Stomach smooth muscle (tissue), 2 donors: ENCODE data around the gene PPP4R1.
"Not testable (repeated sequence)": the region's sequence is repeated elsewhere in the genome, so short reads cannot be mapped to it uniquely, and the experiment has no call there.

ENCODE experiments used
- H3K27ac ChIP-seq: one replicate; pipeline ENCODE4 v1.7.0; 2013; ENCODE audit warnings: mild to moderate bottlenecking, low read length, inconsistent platforms
- H3K27me3 ChIP-seq, 2 donors: one replicate each; pipeline ENCODE4 v1.7.0; 2013; ENCODE audit warnings: low read length in 2 of 2; ENCODE audit not compliant: insufficient read depth in 2 of 2, control insufficient read depth in 1 of 2
- H3K36me3 ChIP-seq, 2 donors: one replicate each; pipeline ENCODE4 v1.7.0; 2013; ENCODE audit warnings: low read length in 2 of 2; ENCODE audit not compliant: control insufficient read depth in 2 of 2, insufficient read depth in 2 of 2
- H3K4me1 ChIP-seq: one replicate; pipeline ENCODE4 v1.7.0; 2013; ENCODE audit warnings: low read length; ENCODE audit not compliant: control insufficient read depth, insufficient read depth
- H3K4me3 ChIP-seq, 2 donors: one replicate each; pipeline ENCODE4 v1.7.0; 2013; ENCODE audit warnings: low read length in 2 of 2
- H3K9ac ChIP-seq, 2 donors: one replicate each; pipeline ENCODE4 v1.7.0; 2013; ENCODE audit warnings: low read length in 2 of 2, mild to moderate bottlenecking in 1 of 2
- H3K9me3 ChIP-seq, 2 donors: one replicate each; pipeline ENCODE4 v1.7.0; 2013; ENCODE audit warnings: low read length in 2 of 2; ENCODE audit not compliant: control insufficient read depth in 2 of 2
- donor health status: healthy.
- donor health status: Pancreatic carcinoma.

PPP4R1 gene

GRCh38 chr18:9647496-9648323 lies 33.4 kb upstream of the PPP4R1 start:
- H3K27me3 ChIP-seq = no peaks in the 10 kb centered on the region
- H3K27ac ChIP-seq = no peak overlapping the region
- H3K9me3 ChIP-seq = no peaks in the 10 kb centered on the region
- no peaks in the 10 kb centered on the region for H3K36me3 ChIP-seq
- no peak overlapping the region for H3K4me3 ChIP-seq
- H3K9ac ChIP-seq = no peak overlapping the region
- H3K4me1 ChIP-seq = no peaks in the 10 kb centered on the region

DNA sequence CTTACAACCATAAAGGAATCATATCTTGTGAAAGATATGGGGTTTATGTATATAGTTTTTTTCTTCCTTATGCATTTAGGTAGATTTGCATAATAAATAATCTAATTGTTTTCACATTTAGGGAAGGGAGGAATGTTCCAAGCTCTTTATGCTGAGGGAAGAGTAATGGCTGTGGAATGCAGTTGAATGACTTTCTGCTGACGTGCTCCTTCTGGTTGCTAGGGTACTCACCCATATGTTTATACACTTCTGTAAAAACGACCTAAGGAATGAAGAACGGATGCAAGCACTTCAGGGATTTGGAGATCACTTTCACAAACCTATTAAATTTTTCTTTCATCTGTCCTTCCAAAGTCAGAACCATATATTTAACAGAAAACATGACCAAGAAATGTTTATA lies 29.2 kb upstream of the PPP4R1 start:
- Histone ChIP-seq H3K27me3 (no peaks in the 10 kb centered on the region), H3K36me3 (no peaks in the 10 kb centered on the region), H3K27ac (no peak overlapping the region), H3K9me3 (no peaks in the 10 kb centered on the region), H3K4me1 (no peaks in the 10 kb centered on the region), H3K4me3 (no peak overlapping the region), H3K9ac (no peak overlapping the region)

DNA sequence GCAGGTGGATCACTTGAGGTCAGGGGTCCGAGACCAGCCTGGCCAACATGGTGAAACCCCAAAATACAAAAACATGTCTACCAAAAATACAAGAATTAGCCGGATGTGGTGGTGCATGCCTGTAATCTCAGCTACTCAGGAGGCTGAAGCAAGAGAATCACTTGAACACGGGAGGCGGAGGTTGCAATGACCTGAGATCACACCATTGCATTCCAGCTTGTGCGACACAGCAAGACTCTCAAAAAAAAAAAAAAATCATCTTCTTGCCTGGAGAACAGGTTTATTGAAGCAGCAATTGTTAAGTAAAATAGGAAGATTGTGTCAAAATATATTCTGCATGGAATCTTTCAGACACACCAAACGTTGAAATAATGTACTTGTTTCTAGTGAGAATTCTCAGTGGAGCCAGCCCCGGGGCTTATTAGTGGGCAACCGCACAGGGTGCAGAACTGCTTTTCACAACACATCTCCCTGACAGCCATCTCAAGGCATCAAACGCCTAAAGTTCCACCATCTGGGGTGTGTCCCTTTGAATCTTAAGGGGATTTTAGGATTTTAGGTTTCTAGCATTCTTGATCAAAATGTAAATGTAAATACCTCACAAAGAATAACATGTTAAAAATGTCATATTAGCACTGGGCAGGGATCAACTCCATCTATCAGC lies 28.6 kb upstream of the PPP4R1 start:
- H3K36me3 ChIP-seq = no peaks in the 10 kb centered on the region
- no peaks in the 10 kb centered on the region for H3K27me3 ChIP-seq
- H3K9me3 ChIP-seq = no peaks in the 10 kb centered on the region
- no peak overlapping the region for H3K27ac ChIP-seq
- no peaks in the 10 kb centered on the region for H3K4me1 ChIP-seq
- H3K4me3 ChIP-seq = no peak overlapping the region
- no peak overlapping the region for H3K9ac ChIP-seq

DNA sequence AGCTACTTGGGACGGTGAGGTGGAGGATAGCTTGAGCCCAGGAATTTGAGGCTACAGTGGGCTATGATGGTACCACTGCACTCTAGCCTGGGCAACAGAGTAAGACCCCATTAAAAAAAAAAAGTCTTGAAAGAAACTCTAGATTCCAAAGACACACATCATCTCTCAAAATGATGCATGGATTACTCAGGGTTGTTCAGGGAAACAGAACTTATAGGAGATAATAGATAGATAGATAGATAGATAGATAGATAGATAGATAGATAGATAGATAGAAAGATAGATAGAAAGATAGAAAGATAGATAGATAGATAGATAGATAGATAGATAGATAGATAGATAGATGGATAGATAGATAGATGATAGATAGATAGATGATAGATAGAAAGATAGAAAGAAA lies 26.7 kb upstream of the PPP4R1 start:
- not testable (repeated sequence) for H3K9ac ChIP-seq, H3K36me3 ChIP-seq, H3K4me1 ChIP-seq, H3K27ac ChIP-seq, H3K4me3 ChIP-seq, H3K27me3 ChIP-seq, H3K9me3 ChIP-seq

DNA sequence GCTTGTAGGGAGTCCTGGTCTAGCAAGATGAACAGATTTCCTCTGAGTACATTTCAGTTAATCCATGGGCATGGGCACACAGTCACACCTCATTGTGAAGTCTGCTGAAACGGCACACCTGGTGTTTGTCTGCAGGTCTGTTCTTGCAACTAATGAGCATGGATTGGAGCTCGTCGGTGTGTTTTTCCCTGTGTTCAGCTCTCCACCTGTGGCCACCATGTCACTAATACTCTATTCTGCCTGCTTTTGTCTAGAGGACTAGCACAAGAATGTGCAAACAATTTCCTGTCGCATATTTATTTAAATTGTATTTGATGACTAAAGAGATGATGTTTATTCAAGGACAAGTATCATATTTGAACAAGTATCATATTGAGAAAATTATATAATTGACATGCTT lies 24.5 kb upstream of the PPP4R1 start:
- H3K4me3 ChIP-seq = no peak overlapping the region
- no peaks in the 10 kb centered on the region for H3K27me3 ChIP-seq
- H3K9me3 ChIP-seq = no peaks in the 10 kb centered on the region
- H3K4me1 ChIP-seq = no peaks in the 10 kb centered on the region
- no peaks in the 10 kb centered on the region for H3K36me3 ChIP-seq
- H3K9ac ChIP-seq = no peak overlapping the region
- no peak overlapping the region for H3K27ac ChIP-seq

DNA sequence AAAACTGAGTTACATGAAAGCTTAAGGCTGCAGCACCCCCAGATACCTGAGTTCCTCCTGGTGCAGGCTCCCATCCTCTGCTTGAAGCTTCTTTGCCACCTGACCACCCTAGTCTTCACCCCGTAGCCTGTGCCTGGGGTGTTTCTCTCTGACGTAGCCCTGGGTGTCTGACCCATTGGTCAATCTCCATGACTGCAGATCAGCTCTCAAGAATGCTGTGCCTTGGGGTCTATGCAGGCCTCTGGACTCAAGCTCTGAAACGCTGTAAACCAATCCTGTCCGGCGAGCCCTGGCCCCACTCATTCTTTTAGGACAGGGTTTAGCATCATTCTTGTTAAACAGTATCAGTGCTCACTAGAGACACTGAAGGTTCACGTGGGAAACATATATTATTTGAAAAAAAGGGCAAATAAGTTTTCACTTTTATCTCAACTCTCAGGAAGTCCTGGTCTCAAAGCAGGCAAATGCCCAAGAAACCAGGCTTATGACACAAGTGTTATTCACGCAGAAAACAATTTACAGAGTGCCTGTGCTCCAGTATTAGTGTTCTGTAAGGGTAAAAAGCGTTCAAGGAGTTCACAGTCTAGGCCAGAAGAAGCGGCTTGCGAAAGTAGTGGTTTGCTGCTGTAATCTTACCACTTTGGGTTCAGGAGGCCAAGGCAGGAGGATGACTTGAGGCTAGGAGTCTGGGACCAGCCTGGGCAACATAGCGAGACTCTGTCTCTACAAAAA lies 22.8 kb upstream of the PPP4R1 start:
- Histone ChIP-seq H3K9me3 (no peaks in the 10 kb centered on the region), H3K27me3 (no peaks in the 10 kb centered on the region), H3K27ac (no peak overlapping the region), H3K9ac (no peak overlapping the region), H3K4me3 (no peak overlapping the region), H3K36me3 (no peaks in the 10 kb centered on the region), H3K4me1 (no peaks in the 10 kb centered on the region)

DNA sequence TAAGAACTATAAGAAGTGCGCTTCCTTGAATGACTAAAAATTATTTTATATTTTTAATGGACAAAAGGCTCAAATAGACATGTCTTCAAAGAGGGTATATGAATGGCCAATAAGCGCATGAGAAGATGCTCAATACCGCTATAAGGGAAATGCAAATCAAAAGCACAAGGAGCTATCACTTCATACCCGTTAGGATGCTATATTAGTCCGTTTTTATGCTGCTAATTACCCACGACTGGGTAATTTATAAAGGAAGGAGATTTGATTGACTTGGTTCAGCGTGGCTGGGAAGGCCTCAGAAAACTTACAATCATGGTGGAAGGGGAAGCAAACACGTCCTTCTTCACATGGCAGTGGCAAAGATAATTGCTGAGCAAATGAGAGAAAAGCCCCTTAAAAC lies 20.5 kb upstream of the PPP4R1 start:
- H3K4me1 ChIP-seq = no peaks in the 10 kb centered on the region
- H3K36me3 ChIP-seq = no peaks in the 10 kb centered on the region
- no peak overlapping the region for H3K4me3 ChIP-seq
- H3K27ac ChIP-seq = no peak overlapping the region
- no peak overlapping the region for H3K9ac ChIP-seq
- H3K27me3 ChIP-seq = no peaks in the 10 kb centered on the region
- no peaks in the 10 kb centered on the region for H3K9me3 ChIP-seq

DNA sequence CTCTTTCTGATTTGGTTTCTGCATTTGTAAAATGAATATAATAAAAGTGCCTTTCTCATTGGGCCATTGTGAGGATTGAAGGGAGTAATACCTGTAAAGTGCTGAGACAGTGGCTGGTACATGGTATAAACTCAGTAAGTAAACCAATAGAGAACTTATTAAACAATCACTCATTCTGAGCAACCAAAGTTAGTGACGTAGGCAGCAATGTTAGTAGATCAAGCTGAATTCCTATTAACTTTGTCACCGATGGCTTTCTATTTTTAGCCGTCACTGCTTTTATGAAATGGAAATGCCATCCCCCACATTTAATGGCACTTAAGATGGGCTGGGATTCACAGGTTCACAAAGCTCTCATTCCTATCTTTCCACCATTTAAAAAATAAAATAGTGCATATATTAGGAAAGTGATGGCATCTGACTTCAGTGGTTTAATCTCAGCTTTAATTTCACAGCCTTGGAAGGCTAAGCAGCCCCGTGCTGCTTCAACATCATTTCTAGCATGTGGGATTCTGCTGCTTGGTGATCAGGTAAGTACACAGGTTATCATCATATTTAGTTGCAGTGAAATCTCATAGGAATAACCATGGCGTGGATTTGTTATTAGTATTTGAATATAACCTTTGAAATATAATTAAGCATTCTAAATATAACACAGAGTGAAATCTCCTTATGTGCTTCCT lies 17.6 kb upstream of the PPP4R1 start:
- Histone ChIP-seq H3K27me3 (no peaks in the 10 kb centered on the region), H3K27ac (no peak overlapping the region), H3K9ac (no peak overlapping the region), H3K4me1 (no peaks in the 10 kb centered on the region), H3K4me3 (no peak overlapping the region), H3K9me3 (no peaks in the 10 kb centered on the region), H3K36me3 (no peaks in the 10 kb centered on the region)

GRCh38 chr18:9630444-9630843 lies 16.1 kb upstream of the PPP4R1 start:
- H3K9ac ChIP-seq = no peak overlapping the region
- no peaks in the 10 kb centered on the region for H3K36me3 ChIP-seq
- no peaks in the 10 kb centered on the region for H3K27me3 ChIP-seq
- no peak overlapping the region for H3K27ac ChIP-seq
- H3K4me3 ChIP-seq = no peak overlapping the region
- H3K4me1 ChIP-seq = no peaks in the 10 kb centered on the region
- no peaks in the 10 kb centered on the region for H3K9me3 ChIP-seq

GRCh38 chr18:9629709-9630108 lies 15.3 kb upstream of the PPP4R1 start:
- Histone ChIP-seq H3K9me3 (no peaks in the 10 kb centered on the region), H3K27me3 (no peaks in the 10 kb centered on the region), H3K27ac (no peak overlapping the region), H3K4me1 (no peaks in the 10 kb centered on the region), H3K4me3 (no peak overlapping the region), H3K9ac (no peak overlapping the region), H3K36me3 (no peaks in the 10 kb centered on the region)
